GM13977 (cell line): ENCODE measurements around the gene MAGI2.

Experiments used
- DNase-seq: peaks from one replicate; pipeline ENCODE4 v3.0.0; 2012; ENCODE audit warnings: low spot score
- CTCF ChIP-seq: IDR thresholded peaks from 2 replicates; pipeline ENCODE4 v1.5.1; 2012; ENCODE audit warnings: mild to moderate bottlenecking, control low read depth; ENCODE audit not compliant: insufficient read depth; ENCODE audit errors: extremely low read depth, missing control alignments
- in situ Hi-C: fragments of 300-500 bp; cut with MboI; formaldehyde crosslinking; loops from one replicate; pipeline ENCODE4 v1.12.0; 2022; ENCODE audit warnings: low sequenced_read_pairs, low pct_unique_long_range_greater_than_20kb, mixed read lengths, inconsistent platforms; ENCODE audit not compliant: unreplicated experiment

Gene MAGI2

GRCh38 chr7:78148166-78148894 is 1305.1 kb downstream of the MAGI2 start:
- in situ Hi-C loops = no loop called here
- TF ChIP-seq CTCF = no peak
- DNase-seq = no peak

- no peak for TF ChIP-seq CTCF
- DNase-seq = no peak
- in situ Hi-C loops = no loop called here
Measured at GRCh38 chr7:78146546-78146945, 1306.9 kb downstream of the MAGI2 start.

- DNase-seq = no peak
- TF ChIP-seq CTCF = no peak
- in situ Hi-C loops = no loop called here
Measured at GRCh38 chr7:78143661-78144060, 1309.8 kb downstream of the MAGI2 start.

GRCh38 chr7:78141522-78142281 is 1311.8 kb downstream of the MAGI2 start:
- no peak for TF ChIP-seq CTCF
- in situ Hi-C loops = no loop called here
- no peak for DNase-seq

GRCh38 chr7:78140109-78140508 is 1313.4 kb downstream of the MAGI2 start:
- no peak for TF ChIP-seq CTCF
- in situ Hi-C loops = no loop called here

GRCh38 chr7:78139335-78139734 is 1314.1 kb downstream of the MAGI2 start:
- no peak for DNase-seq
- TF ChIP-seq CTCF = no peak
- in situ Hi-C loops = no loop called here

More at GRCh38 chr7:78140109-78140508, 1313.4 kb downstream of the MAGI2 start:
- no peak for DNase-seq
